GM04504 (cell line): ENCODE measurements around the gene NKPD1.

Experiments used
- DNase-seq: peaks from one replicate; pipeline ENCODE4 v3.0.0-alpha.2; 2012; ENCODE audit warnings: low read depth

The NKPD1 gene

GRCh38 chr19:45117167-45117594 lies 43.6 kb downstream of the NKPD1 start:
- DNase-seq: no peak

DNA sequence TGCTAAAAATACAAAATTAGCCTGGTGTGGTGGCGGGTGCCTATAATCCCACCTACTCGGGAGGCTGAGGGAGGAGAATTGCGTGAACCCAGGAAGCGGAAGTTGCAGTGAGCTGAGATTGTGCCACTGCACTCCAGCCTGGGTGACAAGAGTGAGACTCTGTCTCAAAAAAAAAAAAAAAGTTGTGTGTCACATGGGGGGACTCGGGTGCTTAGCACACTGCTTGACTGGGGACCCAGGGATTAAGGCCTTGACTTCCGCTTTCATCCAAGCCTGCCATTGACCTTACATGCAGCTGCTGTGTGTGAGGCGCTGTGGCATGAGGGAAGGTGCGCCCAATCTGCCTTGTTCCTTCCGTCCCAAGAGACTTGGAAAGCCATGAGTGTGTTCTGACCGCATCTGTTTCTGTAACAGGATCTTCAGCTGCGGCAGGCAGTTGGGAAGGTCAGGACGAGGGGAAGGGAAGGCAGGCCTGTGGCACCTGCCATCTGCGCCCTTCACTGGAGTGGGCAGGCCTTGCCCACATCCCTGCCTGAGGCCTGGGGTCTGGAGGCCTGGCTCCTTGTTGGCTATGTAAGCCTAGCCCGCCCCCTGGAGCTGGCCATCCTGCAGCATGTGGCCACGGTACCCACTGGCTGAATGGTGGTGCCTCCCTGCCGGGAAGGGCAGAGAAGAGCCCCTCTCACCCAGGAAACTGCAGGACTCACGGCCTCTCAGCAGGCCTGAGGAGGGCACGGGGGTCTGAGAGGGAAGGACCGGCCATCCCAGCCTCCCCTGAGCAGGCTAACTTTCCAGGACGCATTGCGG lies 44.8 kb downstream of the NKPD1 start:
- DNase-seq: no peak

DNA sequence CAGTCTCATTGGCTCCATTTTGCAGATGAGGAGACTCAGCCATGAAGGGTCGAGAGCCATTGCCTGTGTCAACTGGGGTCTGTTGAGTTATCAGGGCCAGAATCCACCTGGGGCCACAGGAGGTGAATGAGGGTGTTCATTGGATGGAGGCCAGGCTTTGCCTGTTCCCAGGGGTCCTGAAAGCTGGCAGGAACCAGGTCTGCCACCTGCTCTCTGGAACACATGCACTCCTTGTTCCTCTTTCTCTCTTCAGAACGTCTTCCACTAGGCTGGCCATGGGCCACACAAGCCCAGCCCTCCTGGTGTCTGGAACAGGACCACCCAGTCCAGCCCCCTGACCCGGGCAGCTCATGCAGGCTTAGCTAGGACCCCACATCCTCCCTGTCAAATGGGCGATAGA lies 46.7 kb downstream of the NKPD1 start:
- no peak for DNase-seq

- DNase-seq: no peak
Observed at GRCh38 chr19:45113628-45114027, 47.2 kb downstream of the NKPD1 start.

- no peak for DNase-seq
Observed at GRCh38 chr19:45112111-45112827, 48.5 kb downstream of the NKPD1 start.
